HL-60 (cell line): Measurements from ENCODE around the gene GFOD1.

Experiments
- CTCF ChIP-seq: IDR thresholded peaks from one replicate; pipeline ENCODE4 v1.5.1; 2011; ENCODE audit warnings: low read length, control low read depth, inconsistent platforms; ENCODE audit not compliant: insufficient read depth
- GABPA ChIP-seq: IDR thresholded peaks from 2 replicates; pipeline ENCODE4 v1.6.1; 2012; ENCODE audit warnings: low read depth

DNA sequence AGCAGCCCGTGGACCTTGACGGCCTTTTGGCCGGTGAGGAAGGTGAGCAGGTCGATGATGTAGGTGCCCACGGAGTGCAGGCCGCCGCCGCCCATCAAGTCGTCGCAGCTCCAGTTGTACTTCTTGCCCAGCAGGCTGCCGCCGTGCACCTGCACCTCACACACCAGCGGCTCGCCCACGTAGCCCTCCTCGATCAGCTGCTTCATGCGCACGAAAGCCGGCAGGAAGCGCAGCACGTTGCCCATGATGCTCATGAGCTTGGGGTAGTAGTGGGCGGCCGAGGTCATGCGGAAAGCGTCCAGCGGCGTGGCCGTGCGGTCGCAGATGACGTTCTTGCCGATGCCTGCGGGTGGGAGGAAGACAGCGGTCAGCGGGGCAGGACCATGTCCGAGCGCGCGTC, 122.1 kb downstream of the GFOD1 start:
- TF ChIP-seq CTCF = no peak
- TF ChIP-seq GABPA = no peak
